K562 (cell line): ENCODE data around the gene AQP6. TPM values are rescaled to one million over a fixed set of nuclear protein-coding genes. Genes with fewer than 3 reads are reported as not detected.

Experiments used
- ATAC-seq: fragments of 200-7000 bp; cut with Tn5 transposase; 3 replicates; pipeline ENCODE4 v1.9.1; 2020; ENCODE audit warnings: moderate library complexity
- BruUV-seq: library from RNA; stranded (reverse); fragments of 400-500 nt; replicated peaks from 2 replicates; lab custom pipeline; 2021; lab: Mats Ljungman, UMichigan
- CTCF ChIA-PET: fragments of 300-600 bp; formaldehyde crosslinking; extraction: SDS; loops from one replicate; lab custom pipeline; 2021; ENCODE audit warnings: low intra/inter-chr PET ratio; lab: Yijun Ruan, JAX
- POLR2A ChIA-PET: fragments of 300-600, 350-650 bp; sonication (Branson Sonifier 250); formaldehyde crosslinking; extraction: SDS; loops from one replicate; lab custom pipeline; 2021; ENCODE audit warnings: antibody characterized with exemption, inconsistent platforms; lab: Yijun Ruan, JAX
- DNase-seq, 4 experiments: peaks; one replicate each; pipeline versions ENCODE4 v3.0.0 to v3.0.0-alpha.2; 2011 to 2018; ENCODE audit warnings: low spot score in 3 of 4, mixed read lengths in 3 of 4; ENCODE audit errors: extremely low read depth in 1 of 4
- FAIRE-seq: peaks from 2 replicates; lab custom pipeline; 2011; peaks lifted over from hg19 to GRCh38; lab: Jason Lieb, UNC
- H2AFZ ChIP-seq: 2 replicates; pipeline ENCODE4 v1.6.0; 2011; ENCODE audit warnings: low read depth, low read length, control low read depth, inconsistent platforms
- H3K27ac ChIP-seq: fragments of 200-600 bp; 3 replicates; pipeline ENCODE4 v1.8.0; 2011; ENCODE audit warnings: low read depth, mild to moderate bottlenecking, control low read depth, inconsistent platforms, low read length, moderate library complexity, mixed read lengths; ENCODE audit errors: extremely low read depth
- H3K27me3 ChIP-seq, 2 experiments: fragments of 300-600 bp in 1 of 2; 2 replicates in 1 of 2; 3 replicates in 1 of 2; pipeline versions ENCODE4 v1.6.0 to v1.8.0; 2011; ENCODE audit warnings: inconsistent platforms in 2 of 2, low read length in 2 of 2, mild to moderate bottlenecking in 1 of 2, mixed read lengths in 1 of 2, moderate library complexity in 1 of 2; ENCODE audit not compliant: control insufficient read depth in 2 of 2, insufficient read depth in 2 of 2
- H3K36me3 ChIP-seq: fragments of 300-600 bp; 3 replicates; pipeline ENCODE4 v1.8.0; 2011; ENCODE audit warnings: mild to moderate bottlenecking, low read length, inconsistent platforms; ENCODE audit not compliant: control insufficient read depth, insufficient read depth
- H3K4me1 ChIP-seq, 2 experiments: fragments of 200-600 bp in 1 of 2; replicated peaks in 1 of 2; 2 replicates in 1 of 2; 3 replicates in 1 of 2; pipeline versions ENCODE4 v1.5.1 to v1.8.0; 2011; ENCODE audit warnings: inconsistent platforms in 2 of 2, low read length in 2 of 2, mild to moderate bottlenecking in 1 of 2, mixed read lengths in 1 of 2, moderate library complexity in 1 of 2; ENCODE audit not compliant: control insufficient read depth in 2 of 2, insufficient read depth in 2 of 2
- H3K4me2 ChIP-seq: 2 replicates; pipeline ENCODE4 v1.6.1; 2011; ENCODE audit warnings: low read length, control low read depth, inconsistent platforms, mixed read lengths; ENCODE audit not compliant: insufficient read depth
- H3K4me3 ChIP-seq: fragments of 200-600 bp; sonication (generic), shearing (Covaris generic); 2 replicates; pipeline ENCODE4 v1.5.1; 2016; ENCODE audit warnings: control low read depth, inconsistent platforms
- H3K79me2 ChIP-seq: fragments of 200-600 bp; 3 replicates; pipeline ENCODE4 v1.8.0; 2011; ENCODE audit warnings: low read length, inconsistent platforms; ENCODE audit not compliant: control insufficient read depth, insufficient read depth
- H3K9ac ChIP-seq, 2 experiments: 2 replicates each; pipeline versions ENCODE4 v1.6.0 to v1.6.1; 2011; ENCODE audit warnings: low read depth in 2 of 2, low read length in 2 of 2, control low read depth in 1 of 2, inconsistent platforms in 1 of 2, mild to moderate bottlenecking in 1 of 2, mixed read lengths in 1 of 2; ENCODE audit not compliant: insufficient read depth in 1 of 2
- H3K9me1 ChIP-seq: one replicate; pipeline ENCODE4 v1.6.0; 2011; ENCODE audit warnings: inconsistent platforms, mild to moderate bottlenecking, low read length, moderate library complexity; ENCODE audit not compliant: control insufficient read depth, insufficient read depth
- H3K9me3 ChIP-seq: replicated peaks from 2 replicates; pipeline ENCODE4 v1.5.1; 2011; ENCODE audit warnings: low read depth, low read length, inconsistent platforms; ENCODE audit not compliant: control insufficient read depth, insufficient read depth
- H4K20me1 ChIP-seq: replicated peaks from 2 replicates; pipeline ENCODE4 v1.6.1; 2011; ENCODE audit warnings: low read length, inconsistent platforms, mixed read lengths; ENCODE audit not compliant: control insufficient read depth, insufficient read depth
- ATF3 ChIP-seq, 2 experiments: fragments of 450-650 bp in 1 of 2; sonication (generic) in 1 of 2; formaldehyde crosslinking in 1 of 2; IDR thresholded peaks in 1 of 2; conservative IDR thresholded peaks in 1 of 2; 2 replicates each; pipeline versions ENCODE4 v1.6.1 to v1.8.1; 2016 to 2023; ENCODE audit warnings: mild to moderate bottlenecking in 2 of 2, moderate library complexity in 2 of 2, inconsistent platforms in 1 of 2, missing genetic modification reagents in 1 of 2
- BCLAF1 ChIP-seq, 2 experiments: fragments of 450-650 bp in 1 of 2; IDR thresholded peaks; 2 replicates each; pipeline ENCODE4 v1.6.1; 2011 to 2017; ENCODE audit warnings: low read depth in 2 of 2, antibody characterized with exemption in 1 of 2, borderline replicate concordance in 1 of 2, low read length in 1 of 2, mild to moderate bottlenecking in 1 of 2, mixed read lengths in 1 of 2; ENCODE audit not compliant: control insufficient read depth in 1 of 2
- FUS ChIP-seq: fragments of 200-400 bp; formaldehyde crosslinking; optimal IDR thresholded peaks from 2 replicates; pipeline ENCODE3; 2017; ENCODE audit warnings: low read depth, low read length
- ILK ChIP-seq: fragments of 450-650 bp; IDR thresholded peaks from 2 replicates; pipeline ENCODE4 v1.6.1; 2016; ENCODE audit warnings: missing genetic modification characterization, low read depth, mild to moderate bottlenecking, missing compliant biosample characterization, moderate library complexity, borderline replicate concordance
- PREB ChIP-seq: sonication (generic); formaldehyde crosslinking; IDR thresholded peaks from 2 replicates; pipeline ENCODE4 v1.8.1; 2023; ENCODE audit warnings: mild to moderate bottlenecking, missing genetic modification reagents
- SAFB ChIP-seq: fragments of 200-400 bp; formaldehyde crosslinking; IDR thresholded peaks from 2 replicates; pipeline ENCODE4 v1.6.1; 2017; ENCODE audit warnings: low read depth, low read length, borderline replicate concordance
- SFPQ ChIP-seq: fragments of 200-400 bp; formaldehyde crosslinking; IDR thresholded peaks from 2 replicates; pipeline ENCODE4 v1.6.1; 2017; ENCODE audit warnings: mild to moderate bottlenecking, low read depth, low read length, moderate library complexity
- ZC3H4 ChIP-seq: sonication (generic); formaldehyde crosslinking; IDR thresholded peaks from 2 replicates; pipeline ENCODE4 v1.9.0; 2021; ENCODE audit warnings: missing genetic modification reagents, borderline replicate concordance
- ZKSCAN1 ChIP-seq: fragments of 150-350 bp; IDR thresholded peaks from 2 replicates; pipeline ENCODE4 v1.6.1; 2016; ENCODE audit warnings: low read depth, low read length
- ZNF12 ChIP-seq: sonication (generic); formaldehyde crosslinking; IDR thresholded peaks from 2 replicates; pipeline ENCODE4 v1.4.0; 2020; ENCODE audit warnings: mild to moderate bottlenecking, missing genetic modification reagents
- ZNF655 ChIP-seq: fragments of 250-450 bp; sonication (Bioruptor Pico); IDR thresholded peaks from 2 replicates; pipeline ENCODE4 v1.5.0; 2021
- WGBS: fragments of 100-300 bp; shearing (Covaris generic); methylation state at CpG from one replicate; pipeline ENCODE4 v1.1.6; 2016; ENCODE audit warnings: low coverage, mixed read lengths; ENCODE audit not compliant: insufficient coverage; ENCODE audit errors: missing lambda C conversion rate; 5-methylcytosine and 5-hydroxymethylcytosine counted together
- in situ Hi-C: fragments of 300-500 bp; cut with MboI; formaldehyde crosslinking; loops from 4 replicates; pipeline ENCODE4 v1.15.0; 2018; ENCODE audit warnings: inconsistent platforms, mixed read lengths
- intact Hi-C: fragments of 100-400 bp; cut with micrococcal nuclease; formaldehyde crosslinking; loops from 2 replicates; pipeline ENCODE4 v1.14.2; 2022
- polyA plus RNA-seq, 8 experiments: library from polyadenylated mRNA; depleted of rRNA in 4 of 8; stranded (reverse) in 5 of 8; unstranded in 3 of 8; fragments of >200 nt; fragmentation: Nextera tagmentation in 2 of 8; fragmentation: Illumina TruSeq in 1 of 8; extraction: Ambion mirVana in 2 of 8; extraction: Trizol in 1 of 8; gene quantifications; 2 replicates each; pipeline versions ENCODE4 v1.2.1 to v1.2.3, GENCODE V29; 2011 to 2014; ENCODE audit warnings: inconsistent platforms in 1 of 8, missing spikeins in 1 of 8
- total RNA-seq, 7 experiments: library from RNA; depleted of rRNA in 6 of 7; stranded (reverse); fragments of >200 nt in 6 of 7; fragmentation: Illumina TruSeq in 2 of 7; extraction: Trizol in 2 of 7; gene quantifications; 2 replicates each; pipeline versions ENCODE4 v1.2.1 to v1.2.3, GENCODE V29; 2011 to 2021; ENCODE audit warnings: low replicate concordance in 1 of 7

AQP6 gene
- total and polyA plus RNA-seq, 9 of the 15 experiments (the other 6 are each of a cell fraction or from before 2014, with no cell fraction given): 0.05 to 0.12 TPM; not detected in 7

- H3K9ac ChIP-seq: no peak overlapping the region; a peak in 1 of 4 replicates
- no peak overlapping the region for H3K4me3 ChIP-seq
- ChIA-PET POLR2A (interaction anchor here (0.6 to 1.9 kb wide), 3 partner anchors 12 to 60 kb away, joined by 4 to 12 read pairs (median 10); no protein-coding TSS in a partner anchor), CTCF (interaction anchor here (0.6 to 0.9 kb wide), 2 partner anchors 77 to 86 kb away, joined by 3 to 4 read pairs; no protein-coding TSS in a partner anchor)
- peak overlapping the region; percentile 92 for H2AFZ ChIP-seq
- no peaks in the 10 kb centered on the region for H3K9me1 ChIP-seq
- no TSS peak for BruUV-seq
- H3K79me2 ChIP-seq: no peaks in the 10 kb centered on the region
- ATAC-seq: no peak
- H3K4me1 ChIP-seq: peaks cover 14 to 18% of the 10 kb centered on the region in 2 experiments; a peak in 4 of 5 replicates
- no peak for DNase-seq
- no peak for FAIRE-seq
- WGBS: 52% methylated on average over 3 of the region's 3 CpGs
- H4K20me1 ChIP-seq: no peaks in the 10 kb centered on the region
- in situ Hi-C loops: no loop called here
- H3K27ac ChIP-seq: peak overlapping the region; percentile 35; the same call in 1 of the 3 replicates
- no peaks in the 10 kb centered on the region for H3K9me3 ChIP-seq
- no peaks in the 10 kb centered on the region for H3K36me3 ChIP-seq
- H3K4me2 ChIP-seq: no peak overlapping the region
- intact Hi-C loops: loop anchor here (5.0 kb wide), 2 partner anchors 77 to 167 kb away; no protein-coding TSS in a partner anchor
- H3K27me3 ChIP-seq: no peaks in the 10 kb centered on the region
- no peak for TF ChIP-seq ZKSCAN1
- no peak for TF ChIP-seq ZNF12
- TF ChIP-seq FUS: no peak
- TF ChIP-seq PREB (CRISPR knock-in tag): no peak
- TF ChIP-seq ZNF655 (CRISPR knock-in tag): no peak
- no peak for TF ChIP-seq ZC3H4
- TF ChIP-seq ILK: no peak
- TF ChIP-seq SFPQ: no peak
- no peak for TF ChIP-seq BCLAF1 (IDR thresholded peaks at IDR 0.05; ENCODE audit: borderline replicate concordance in 1 of 2, control insufficient read depth in 1 of 2, low read depth in 2 of 2, low read length in 1 of 2)
- TF ChIP-seq SAFB: no peak
- no peak for TF ChIP-seq ATF3 (IDR thresholded peaks at IDR 0.05)
- no peak for TF ChIP-seq ATF3 (CRISPR knock-in tag; conservative IDR thresholded peaks at IDR 0.05)
These were observed 28.0 kb upstream of the AQP6 start for GRCh38 chr12:49944718-49945117.
